GM23338 (cell line): Measurements from ENCODE around the gene RNF151. TPM values are rescaled to one million over a fixed set of nuclear protein-coding genes. Genes with fewer than 3 reads are reported as not detected.
A peak's percentile ranks its signal among the peaks of the same experiment; 100 is the strongest.

Source experiments
- ATAC-seq: fragments of 200-7000 bp; cut with Tn5 transposase; 3 replicates; pipeline ENCODE4 v1.9.1; 2020
- DNase-seq: peaks from one replicate; pipeline ENCODE4 v3.0.0-alpha.2; 2015; ENCODE audit warnings: low spot score
- H2AFZ ChIP-seq: fragments of 200-600 bp; sonication (generic); 2 replicates; pipeline ENCODE4 v1.8.0; 2016; ENCODE audit warnings: antibody characterized with exemption, mild to moderate bottlenecking, moderate library complexity
- H3F3A ChIP-seq: fragments of 200-600 bp; sonication (generic); replicated peaks from 2 replicates; pipeline ENCODE4 v1.8.0; 2017; ENCODE audit warnings: antibody characterized with exemption, mixed run types, low read depth
- H3K27ac ChIP-seq: fragments of 200-600 bp; sonication (generic); 2 replicates; pipeline ENCODE4 v1.6.1; 2016; ENCODE audit warnings: low read depth
- H3K27me3 ChIP-seq: fragments of 200-600 bp; sonication (generic); 2 replicates; pipeline ENCODE4 v1.8.0; 2016; ENCODE audit warnings: mild to moderate bottlenecking, mixed run types, moderate library complexity; ENCODE audit not compliant: insufficient read depth
- H3K36me3 ChIP-seq: fragments of 200-600 bp; sonication (generic); 2 replicates; pipeline ENCODE4 v1.8.0; 2016; ENCODE audit warnings: mild to moderate bottlenecking; ENCODE audit not compliant: insufficient read depth
- H3K4me1 ChIP-seq: fragments of 200-600 bp; sonication (generic); 2 replicates; pipeline ENCODE4 v1.8.0; 2016; ENCODE audit warnings: mild to moderate bottlenecking, moderate library complexity; ENCODE audit not compliant: insufficient read depth
- H3K4me2 ChIP-seq: fragments of 200-600 bp; sonication (generic); 2 replicates; pipeline ENCODE4 v1.7.1; 2017; ENCODE audit warnings: mixed run types
- H3K4me3 ChIP-seq: fragments of 200-600 bp; sonication (generic); 2 replicates; pipeline ENCODE4 v1.6.1; 2016; ENCODE audit warnings: mixed run types
- H3K79me2 ChIP-seq: fragments of 200-600 bp; sonication (generic); replicated peaks from 2 replicates; pipeline ENCODE4 v1.8.0; 2017; ENCODE audit warnings: mild to moderate bottlenecking; ENCODE audit not compliant: insufficient read depth
- H3K9me2 ChIP-seq: fragments of 200-600 bp; sonication (generic); 2 replicates; pipeline ENCODE4 v1.8.0; 2017; ENCODE audit not compliant: insufficient read depth
- H4K20me1 ChIP-seq: fragments of 200-600 bp; sonication (generic); replicated peaks from 2 replicates; pipeline ENCODE4 v1.8.0; 2017; ENCODE audit warnings: mild to moderate bottlenecking; ENCODE audit not compliant: insufficient read depth
- H3K27ac Mint-ChIP-seq: 2 replicates; pipeline ENCODE4 v1.8.0; 2020; ENCODE audit warnings: inconsistent platforms, mild to moderate bottlenecking, moderate library complexity, mixed read lengths
- H3K27me3 Mint-ChIP-seq: 3 replicates; pipeline ENCODE4 v1.8.0; 2022; ENCODE audit warnings: low read depth, mild to moderate bottlenecking, moderate library complexity, mixed read lengths, inconsistent platforms; ENCODE audit not compliant: insufficient read depth, poor library complexity
- H3K36me3 Mint-ChIP-seq: 3 replicates; pipeline ENCODE4 v1.8.0; 2021; ENCODE audit warnings: low read depth, mild to moderate bottlenecking, inconsistent platforms, moderate library complexity, mixed read lengths
- H3K4me1 Mint-ChIP-seq: 3 replicates; pipeline ENCODE4 v1.8.0; 2020; ENCODE audit warnings: mild to moderate bottlenecking, inconsistent platforms, mixed read lengths
- H3K4me3 Mint-ChIP-seq: 3 replicates; pipeline ENCODE4 v1.8.0; 2021; ENCODE audit warnings: moderate library complexity, mild to moderate bottlenecking, inconsistent platforms, mixed read lengths
- H3K9me3 Mint-ChIP-seq: 3 replicates; pipeline ENCODE4 v1.8.0; 2020; ENCODE audit warnings: moderate library complexity, mild to moderate bottlenecking, inconsistent platforms, mixed read lengths
- CREB1 ChIP-seq: fragments of 250-450 bp; sonication (Bioruptor Pico); IDR thresholded peaks from 2 replicates; pipeline ENCODE4 v1.5.0; 2020; ENCODE audit warnings: low read depth, mild to moderate bottlenecking, moderate library complexity
- CTCF ChIP-seq, 2 experiments: fragments of 200-600 bp in 1 of 2; sonication (generic) in 1 of 2; conservative IDR thresholded peaks; 2 replicates each; pipeline versions ENCODE4 v1.5.1 to v1.6.1; 2016 to 2017; ENCODE audit warnings: antibody characterized with exemption in 2 of 2, low read depth in 2 of 2, mild to moderate bottlenecking in 2 of 2, moderate library complexity in 1 of 2
- ETS1 ChIP-seq: IDR thresholded peaks from 2 replicates; pipeline ENCODE4 v1.6.1; 2016; ENCODE audit warnings: antibody characterized with exemption
- EZH2 ChIP-seq: fragments of 200-600 bp; sonication (generic); IDR thresholded peaks from one replicate; pipeline ENCODE4 v1.8.0; 2017; ENCODE audit warnings: antibody characterized with exemption, mild to moderate bottlenecking, low read depth; ENCODE audit not compliant: unreplicated experiment
- JUNB ChIP-seq: IDR thresholded peaks from one replicate; pipeline ENCODE4 v1.6.1; 2016; ENCODE audit warnings: antibody characterized with exemption; ENCODE audit not compliant: unreplicated experiment
- NANOG ChIP-seq: IDR thresholded peaks from 2 replicates; pipeline ENCODE4 v1.6.1; 2016; ENCODE audit warnings: antibody characterized with exemption, borderline replicate concordance
- REST ChIP-seq: IDR thresholded peaks from one replicate; pipeline ENCODE4 v1.6.1; 2018; ENCODE audit warnings: antibody characterized with exemption; ENCODE audit not compliant: unreplicated experiment
- STAT1 ChIP-seq: IDR thresholded peaks from one replicate; pipeline ENCODE4 v1.6.1; 2016; ENCODE audit warnings: antibody characterized with exemption; ENCODE audit not compliant: unreplicated experiment
- ZNF114 ChIP-seq: fragments of 250-450 bp; sonication (Bioruptor Pico); IDR thresholded peaks from 2 replicates; pipeline ENCODE4 v1.5.0; 2020; ENCODE audit warnings: mild to moderate bottlenecking, moderate library complexity
- ZNF462 ChIP-seq: fragments of 250-450 bp; sonication (Bioruptor Pico); IDR thresholded peaks from 2 replicates; pipeline ENCODE4 v1.5.0; 2020; ENCODE audit warnings: mild to moderate bottlenecking, moderate library complexity
- polyA plus RNA-seq: library from polyadenylated mRNA; unstranded; fragments of >200 nt; fragmentation: Nextera tagmentation; extraction: Ambion mirVana; gene quantifications from 2 replicates; pipeline ENCODE4 v1.2.1, GENCODE V29; 2016
- total RNA-seq: library from RNA; depleted of rRNA; stranded (reverse); fragments of >200 nt; shearing (Covaris generic); gene quantifications from 2 replicates; pipeline ENCODE4 v1.2.3, GENCODE V29; 2014

Gene RNF151
- total and polyA plus RNA-seq, 2 experiments from 2014 or later: not detected

GRCh38 chr16:1985466-1986150 is 19.0 kb downstream of the RNF151 start:
- Histone ChIP-seq H3K27ac (no peak overlapping the region), H4K20me1 (no peaks in the 10 kb centered on the region; the same call in 1 of the 2 replicates), H3K4me3 (peak overlapping the region; percentile 95), H3K4me1 (peaks cover 20% of the 10 kb centered on the region; the same call in 1 of the 2 replicates), H3K27me3 (peaks cover 48% of the 10 kb centered on the region), H3F3A (peaks cover 35% of the 10 kb centered on the region), H3K4me2 (peak overlapping the region; percentile 96), H2AFZ (no peak overlapping the region), H3K36me3 (no peaks in the 10 kb centered on the region), H3K9me2 (no peaks in the 10 kb centered on the region), H3K79me2 (peaks cover 4% of the 10 kb centered on the region; the same call in 1 of the 2 replicates)
- Mint-ChIP-seq H3K4me1 (peaks cover 27% of the 10 kb centered on the region), H3K4me3 (peak overlapping the region; percentile 92), H3K27me3 (peaks cover 63% of the 10 kb centered on the region), H3K9me3 (no peaks in the 10 kb centered on the region), H3K36me3 (peaks cover 17% of the 10 kb centered on the region), H3K27ac (no peak overlapping the region)
- no peak for TF ChIP-seq ZNF114 (CRISPR knock-in tag)
- no peak for TF ChIP-seq JUNB
- no peak for TF ChIP-seq STAT1
- TF ChIP-seq ZNF462 (CRISPR knock-in tag): no peak
- no peak for TF ChIP-seq ETS1
- TF ChIP-seq CTCF (conservative IDR thresholded peaks at IDR 0.05; ENCODE audit: low read depth in 2 of 2): no peak
- no peak for TF ChIP-seq REST
- no peak for TF ChIP-seq EZH2
- TF ChIP-seq NANOG: no peak
- no peak for TF ChIP-seq CREB1 (CRISPR knock-in tag)
- DNase-seq (no peak), ATAC-seq (no peak)
